ENCODE results near the gene IFFO2.

- TF ChIP-seq CTCF (conservative IDR thresholded peaks at IDR 0.05 in 1 of 2, IDR thresholded peaks at IDR 0.05 in 1 of 2; ENCODE audit: low read depth in 1 of 2, low read length in 2 of 2) (no peak), EZH2 (IDR thresholded peaks at IDR 0.05; ENCODE audit: low read length, missing control alignments) (no peak)
Measured at GRCh38 chr1:18963968-18964367, 7.5 kb upstream of the IFFO2 start.
